ENCODE data around the gene GABRD. TPM values are rescaled to one million over a fixed set of nuclear protein-coding genes. Genes with fewer than 3 reads are reported as not detected.

Gene GABRD
- total RNA-seq, 1 experiment from 2014 or later = 15.6 TPM

DNA sequence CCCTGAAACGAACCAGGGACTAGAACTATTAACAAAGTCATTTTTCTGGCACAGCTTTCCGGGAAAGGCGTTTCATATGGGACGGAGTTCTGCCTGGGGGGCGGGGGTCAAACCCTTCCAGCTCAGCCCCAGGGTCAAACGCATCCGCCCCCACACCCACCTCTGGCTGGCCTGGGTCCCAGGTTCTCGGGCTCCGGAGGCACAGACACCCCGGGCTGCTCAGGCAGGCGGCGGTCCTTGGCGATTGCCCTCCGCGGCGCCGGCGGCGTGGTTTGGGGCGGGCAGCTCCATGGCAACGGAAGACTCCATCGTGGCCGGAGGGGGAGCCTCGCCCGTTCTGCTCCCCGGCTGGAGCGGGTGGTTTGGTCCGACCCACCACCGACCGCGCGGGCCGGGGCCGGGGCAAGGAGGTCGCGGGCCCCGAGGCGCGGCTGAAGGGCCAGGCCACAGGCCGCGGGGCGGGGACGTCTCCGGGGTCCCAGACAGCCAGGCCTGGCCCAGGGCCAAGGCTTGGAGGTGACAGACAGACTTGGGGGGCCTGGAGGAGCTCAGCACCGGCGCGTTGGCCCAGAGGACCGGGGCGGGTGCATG is 15.5 kb upstream of the GABRD start, which contains the start of gene CFAP74 (continued):
- TF ChIP-seq, protein P1, sequence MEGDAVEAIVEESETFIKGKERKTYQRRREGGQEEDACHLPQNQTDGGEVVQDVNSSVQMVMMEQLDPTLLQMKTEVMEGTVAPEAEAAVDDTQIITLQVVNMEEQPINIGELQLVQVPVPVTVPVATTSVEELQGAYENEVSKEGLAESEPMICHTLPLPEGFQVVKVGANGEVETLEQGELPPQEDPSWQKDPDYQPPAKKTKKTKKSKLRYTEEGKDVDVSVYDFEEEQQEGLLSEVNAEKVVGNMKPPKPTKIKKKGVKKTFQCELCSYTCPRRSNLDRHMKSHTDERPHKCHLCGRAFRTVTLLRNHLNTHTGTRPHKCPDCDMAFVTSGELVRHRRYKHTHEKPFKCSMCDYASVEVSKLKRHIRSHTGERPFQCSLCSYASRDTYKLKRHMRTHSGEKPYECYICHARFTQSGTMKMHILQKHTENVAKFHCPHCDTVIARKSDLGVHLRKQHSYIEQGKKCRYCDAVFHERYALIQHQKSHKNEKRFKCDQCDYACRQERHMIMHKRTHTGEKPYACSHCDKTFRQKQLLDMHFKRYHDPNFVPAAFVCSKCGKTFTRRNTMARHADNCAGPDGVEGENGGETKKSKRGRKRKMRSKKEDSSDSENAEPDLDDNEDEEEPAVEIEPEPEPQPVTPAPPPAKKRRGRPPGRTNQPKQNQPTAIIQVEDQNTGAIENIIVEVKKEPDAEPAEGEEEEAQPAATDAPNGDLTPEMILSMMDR (IDR thresholded peaks at IDR 0.05 in 2 of 3, conservative IDR thresholded peaks at IDR 0.05 in 1 of 3; ENCODE audit: borderline replicate concordance in 1 of 3, insufficient read depth in 1 of 3, low read depth in 2 of 3, low read length in 2 of 3) = no peak
- TF ChIP-seq EZH2 (IDR thresholded peaks at IDR 0.05) (no peak), SP1 (IDR thresholded peaks at IDR 0.05; ENCODE audit: low read depth) (no peak; the same call in 1 of the 2 replicates), EGR1 (IDR thresholded peaks at IDR 0.05; ENCODE audit: low read depth) (no peak), ZFX (IDR thresholded peaks at IDR 0.05) (peak; percentile 35; the same call in 1 of the 2 replicates), EZH2phosphoT487 (IDR thresholded peaks at IDR 0.05; ENCODE audit: borderline replicate concordance) (no peak), SRF (IDR thresholded peaks at IDR 0.05; ENCODE audit: low read depth) (no peak), RAD21 (IDR thresholded peaks at IDR 0.05; ENCODE audit: low read depth) (no peak), ZNF274 (IDR thresholded peaks at IDR 0.05; ENCODE audit: low read depth, low read length) (no peak), ELF1 (IDR thresholded peaks at IDR 0.05; ENCODE audit: borderline replicate concordance, low read depth) (no peak), YY1 (IDR thresholded peaks at IDR 0.05; ENCODE audit: extremely low read depth, insufficient replicate concordance, low read depth, low read length) (no peak), CBX3 (IDR thresholded peaks at IDR 0.05; ENCODE audit: low read depth) (no peak; the same call in 1 of the 2 replicates)
- TF ChIP-seq, protein P2, sequence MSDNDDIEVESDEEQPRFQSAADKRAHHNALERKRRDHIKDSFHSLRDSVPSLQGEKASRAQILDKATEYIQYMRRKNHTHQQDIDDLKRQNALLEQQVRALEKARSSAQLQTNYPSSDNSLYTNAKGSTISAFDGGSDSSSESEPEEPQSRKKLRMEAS (IDR thresholded peaks at IDR 0.05) = peak; percentile 73
- TF ChIP-seq, protein P3, sequence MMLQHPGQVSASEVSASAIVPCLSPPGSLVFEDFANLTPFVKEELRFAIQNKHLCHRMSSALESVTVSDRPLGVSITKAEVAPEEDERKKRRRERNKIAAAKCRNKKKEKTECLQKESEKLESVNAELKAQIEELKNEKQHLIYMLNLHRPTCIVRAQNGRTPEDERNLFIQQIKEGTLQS (IDR thresholded peaks at IDR 0.05) = no peak

DNA sequence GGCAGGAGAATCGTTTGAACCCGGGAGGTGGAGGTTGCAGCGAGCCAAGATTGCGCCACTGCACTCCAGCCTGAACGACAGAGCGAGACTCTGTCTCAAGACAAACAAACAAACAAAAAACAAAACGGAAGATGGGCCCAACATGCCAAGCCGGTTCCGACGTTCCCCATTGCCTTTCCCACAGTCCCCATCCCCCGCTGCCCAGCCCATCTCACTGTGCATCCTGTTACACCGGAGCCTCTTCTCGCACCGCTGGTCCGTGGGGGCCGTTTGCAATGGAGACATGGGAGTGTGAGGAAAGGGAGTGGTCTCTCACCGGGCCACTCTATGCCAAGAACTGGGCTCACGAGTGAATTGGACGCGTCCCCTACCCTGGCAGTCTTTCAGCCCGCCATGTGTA is 14.3 kb upstream of the GABRD start:
- POLR2A ChIA-PET = no interaction called here
- RAD21 ChIA-PET (ENCODE audit: low non-redundant PET in 1 of 2, low total read pairs in 2 of 2, uncharacterized antibody in 2 of 2, unreplicated experiment in 2 of 2) = no interaction called here
- Histone ChIP-seq H3K4me1 (ENCODE audit: control insufficient read depth in 1 of 2, insufficient read depth in 2 of 2, low read length in 2 of 2) (peaks cover 9 to 18% of the 10 kb centered on the region in 2 experiments; a peak in 3 of 4 replicates), H2AFZ (ENCODE audit: low read depth, low read length, poor library complexity, severe bottlenecking) (no peak overlapping the region), H3K9me2 (ENCODE audit: insufficient read depth) (no peaks in the 10 kb centered on the region), H3K4me2 (ENCODE audit: low read length) (no peak overlapping the region), H3K36me3 (ENCODE audit: control insufficient read depth in 1 of 2, insufficient read depth in 2 of 2, low read length in 2 of 2) (no peaks in the 10 kb centered on the region), H3K27ac (ENCODE audit: low read depth, low read length) (no peak overlapping the region), H3K9me3 (ENCODE audit: control insufficient read depth in 1 of 2, insufficient read depth in 1 of 2, low read depth in 1 of 2, low read length in 2 of 2) (no peaks in the 10 kb centered on the region), H3K4me3 (replicated peaks in 1 of 2; ENCODE audit: low read depth in 1 of 2, low read length in 2 of 2) (no peak overlapping the region), H3K27me3 (ENCODE audit: insufficient read depth, low read length) (no peaks in the 10 kb centered on the region), H4K20me1 (ENCODE audit: insufficient read depth) (no peaks in the 10 kb centered on the region), H3K79me2 (ENCODE audit: insufficient read depth, low read length) (no peaks in the 10 kb centered on the region), H3K9ac (ENCODE audit: low read length) (no peak overlapping the region)
- intact Hi-C loops (cut with micrococcal nuclease) = no loop called here
- BruUV-seq (replicated peaks) = no TSS peak
- DNase-seq (ENCODE audit: low read depth, low spot score) (no peak), ATAC-seq (no peak)
- CTCF ChIA-PET = no interaction called here
- TF ChIP-seq SRF (IDR thresholded peaks at IDR 0.05; ENCODE audit: low read depth) (no peak), EGR1 (IDR thresholded peaks at IDR 0.05; ENCODE audit: low read depth) (no peak), POLR2A (IDR thresholded peaks at IDR 0.05; ENCODE audit: borderline replicate concordance, extremely low read depth, insufficient read depth, insufficient read length) (no peak), ZFX (IDR thresholded peaks at IDR 0.05) (no peak), EZH2 (IDR thresholded peaks at IDR 0.05) (no peak), CBX3 (IDR thresholded peaks at IDR 0.05; ENCODE audit: low read depth) (no peak), YY1 (IDR thresholded peaks at IDR 0.05; ENCODE audit: extremely low read depth, insufficient replicate concordance, low read depth, low read length) (no peak), EZH2phosphoT487 (IDR thresholded peaks at IDR 0.05; ENCODE audit: borderline replicate concordance) (no peak)
- TF ChIP-seq, protein P4, sequence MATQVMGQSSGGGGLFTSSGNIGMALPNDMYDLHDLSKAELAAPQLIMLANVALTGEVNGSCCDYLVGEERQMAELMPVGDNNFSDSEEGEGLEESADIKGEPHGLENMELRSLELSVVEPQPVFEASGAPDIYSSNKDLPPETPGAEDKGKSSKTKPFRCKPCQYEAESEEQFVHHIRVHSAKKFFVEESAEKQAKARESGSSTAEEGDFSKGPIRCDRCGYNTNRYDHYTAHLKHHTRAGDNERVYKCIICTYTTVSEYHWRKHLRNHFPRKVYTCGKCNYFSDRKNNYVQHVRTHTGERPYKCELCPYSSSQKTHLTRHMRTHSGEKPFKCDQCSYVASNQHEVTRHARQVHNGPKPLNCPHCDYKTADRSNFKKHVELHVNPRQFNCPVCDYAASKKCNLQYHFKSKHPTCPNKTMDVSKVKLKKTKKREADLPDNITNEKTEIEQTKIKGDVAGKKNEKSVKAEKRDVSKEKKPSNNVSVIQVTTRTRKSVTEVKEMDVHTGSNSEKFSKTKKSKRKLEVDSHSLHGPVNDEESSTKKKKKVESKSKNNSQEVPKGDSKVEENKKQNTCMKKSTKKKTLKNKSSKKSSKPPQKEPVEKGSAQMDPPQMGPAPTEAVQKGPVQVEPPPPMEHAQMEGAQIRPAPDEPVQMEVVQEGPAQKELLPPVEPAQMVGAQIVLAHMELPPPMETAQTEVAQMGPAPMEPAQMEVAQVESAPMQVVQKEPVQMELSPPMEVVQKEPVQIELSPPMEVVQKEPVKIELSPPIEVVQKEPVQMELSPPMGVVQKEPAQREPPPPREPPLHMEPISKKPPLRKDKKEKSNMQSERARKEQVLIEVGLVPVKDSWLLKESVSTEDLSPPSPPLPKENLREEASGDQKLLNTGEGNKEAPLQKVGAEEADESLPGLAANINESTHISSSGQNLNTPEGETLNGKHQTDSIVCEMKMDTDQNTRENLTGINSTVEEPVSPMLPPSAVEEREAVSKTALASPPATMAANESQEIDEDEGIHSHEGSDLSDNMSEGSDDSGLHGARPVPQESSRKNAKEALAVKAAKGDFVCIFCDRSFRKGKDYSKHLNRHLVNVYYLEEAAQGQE (IDR thresholded peaks at IDR 0.05; ENCODE audit: low read depth) = no peak
